Neuronal stem cell (in vitro differentiated cells): ENCODE measurements around the gene C11orf24.

Source experiments
- DNase-seq: peaks from one replicate; pipeline ENCODE4 v3.0.0-alpha.2; 2013; ENCODE audit warnings: low spot score
- H2AFZ ChIP-seq: one replicate; pipeline ENCODE4 v1.6.1; 2013; ENCODE audit warnings: mild to moderate bottlenecking, low read length, inconsistent platforms
- H2AK5ac ChIP-seq: 2 replicates; pipeline ENCODE4 v1.6.1; 2013; ENCODE audit warnings: low read depth, mild to moderate bottlenecking, inconsistent platforms, low read length, moderate library complexity, mixed read lengths
- H2BK120ac ChIP-seq: 2 replicates; pipeline ENCODE4 v1.6.1; 2013; ENCODE audit warnings: low read depth, mild to moderate bottlenecking, inconsistent platforms, low read length, moderate library complexity, mixed read lengths
- H2BK12ac ChIP-seq: one replicate; pipeline ENCODE4 v1.6.1; 2013; ENCODE audit warnings: low read length, inconsistent platforms
- H2BK15ac ChIP-seq: 2 replicates; pipeline ENCODE4 v1.6.1; 2013; ENCODE audit warnings: mild to moderate bottlenecking, low read length, inconsistent platforms, mixed read lengths
- H2BK5ac ChIP-seq: one replicate; pipeline ENCODE4 v1.6.1; 2013; ENCODE audit warnings: inconsistent platforms, mild to moderate bottlenecking, low read length, moderate library complexity
- H3K14ac ChIP-seq: one replicate; pipeline ENCODE4 v1.6.1; 2013; ENCODE audit warnings: low read length, inconsistent platforms
- H3K18ac ChIP-seq: 2 replicates; pipeline ENCODE4 v1.6.1; 2013; ENCODE audit warnings: low read length, inconsistent platforms
- H3K23ac ChIP-seq: 2 replicates; pipeline ENCODE4 v1.6.1; 2013; ENCODE audit warnings: low read depth, mild to moderate bottlenecking, mixed read lengths, low read length, inconsistent platforms; ENCODE audit not compliant: poor library complexity
- H3K27ac ChIP-seq: replicated peaks from 3 replicates; pipeline ENCODE4 v1.5.1; 2013; ENCODE audit warnings: low read length, inconsistent platforms
- H3K27me3 ChIP-seq, 3 experiments: 2 replicates each; pipeline ENCODE4 v1.6.1; 2013; ENCODE audit warnings: low read length in 3 of 3, mild to moderate bottlenecking in 2 of 3, inconsistent platforms in 1 of 3, low read depth in 1 of 3, mixed read lengths in 1 of 3, moderate library complexity in 1 of 3; ENCODE audit not compliant: control insufficient read depth in 3 of 3, insufficient read depth in 3 of 3
- H3K36me3 ChIP-seq, 2 donors: replicated peaks in 1 of 2; 2 replicates each; pipeline ENCODE4 v1.6.1; 2013; ENCODE audit warnings: low read length in 2 of 2; ENCODE audit not compliant: control insufficient read depth in 2 of 2, insufficient read depth in 2 of 2
- H3K4ac ChIP-seq: 2 replicates; pipeline ENCODE4 v1.6.1; 2013; ENCODE audit warnings: inconsistent platforms, mild to moderate bottlenecking, low read length, moderate library complexity
- H3K4me1 ChIP-seq, 2 donors: 1 replicate in 1 of 2; 2 replicates in 1 of 2; pipeline ENCODE4 v1.6.1; 2013; ENCODE audit warnings: low read length in 2 of 2, low read depth in 1 of 2; ENCODE audit not compliant: control insufficient read depth in 2 of 2, insufficient read depth in 1 of 2
- H3K4me2 ChIP-seq: one replicate; pipeline ENCODE4 v1.6.1; 2013; ENCODE audit warnings: mild to moderate bottlenecking, low read length, inconsistent platforms; ENCODE audit not compliant: insufficient read depth, poor library complexity, severe bottlenecking
- H3K4me3 ChIP-seq, 2 donors: 2 replicates each; pipeline ENCODE4 v1.5.1; 2013; ENCODE audit warnings: low read length in 2 of 2, mild to moderate bottlenecking in 2 of 2, inconsistent platforms in 1 of 2, moderate library complexity in 1 of 2
- H3K79me1 ChIP-seq: one replicate; pipeline ENCODE4 v1.6.1; 2013; ENCODE audit warnings: low read depth, mild to moderate bottlenecking, inconsistent platforms, low read length, moderate library complexity
- H3K9ac ChIP-seq: one replicate; pipeline ENCODE4 v1.6.1; 2013; ENCODE audit warnings: mild to moderate bottlenecking, low read depth, low read length, inconsistent platforms; ENCODE audit not compliant: poor library complexity
- H3K9me3 ChIP-seq, 2 donors: replicated peaks in 1 of 2; 2 replicates each; pipeline versions ENCODE3 to v1.6.1; 2013; ENCODE audit warnings: low read length in 2 of 2, mild to moderate bottlenecking in 2 of 2, inconsistent platforms in 1 of 2, low read depth in 1 of 2, mixed read lengths in 1 of 2, moderate library complexity in 1 of 2; ENCODE audit not compliant: control insufficient read depth in 2 of 2, insufficient read depth in 1 of 2
- H4K8ac ChIP-seq: one replicate; pipeline ENCODE4 v1.6.1; 2013; ENCODE audit warnings: low read depth, mild to moderate bottlenecking, inconsistent platforms, low read length, moderate library complexity
- H4K91ac ChIP-seq: one replicate; pipeline ENCODE4 v1.6.1; 2013; ENCODE audit warnings: low read length, low read depth, mild to moderate bottlenecking, inconsistent platforms; ENCODE audit not compliant: poor library complexity
- WGBS, 2 donors: extraction: QIAGEN DNeasy Blood & Tissue Kit; methylation state at CpG; one replicate each; pipeline ENCODE4 v1.1.7; 2013; ENCODE audit warnings: missing lambda C conversion rate in 2 of 2, mixed read lengths in 1 of 2; ENCODE audit not compliant: insufficient read length in 2 of 2, insufficient replicate concordance in 1 of 2; ENCODE audit errors: extremely low coverage in 2 of 2; 5-methylcytosine and 5-hydroxymethylcytosine counted together

The C11orf24 gene

DNA sequence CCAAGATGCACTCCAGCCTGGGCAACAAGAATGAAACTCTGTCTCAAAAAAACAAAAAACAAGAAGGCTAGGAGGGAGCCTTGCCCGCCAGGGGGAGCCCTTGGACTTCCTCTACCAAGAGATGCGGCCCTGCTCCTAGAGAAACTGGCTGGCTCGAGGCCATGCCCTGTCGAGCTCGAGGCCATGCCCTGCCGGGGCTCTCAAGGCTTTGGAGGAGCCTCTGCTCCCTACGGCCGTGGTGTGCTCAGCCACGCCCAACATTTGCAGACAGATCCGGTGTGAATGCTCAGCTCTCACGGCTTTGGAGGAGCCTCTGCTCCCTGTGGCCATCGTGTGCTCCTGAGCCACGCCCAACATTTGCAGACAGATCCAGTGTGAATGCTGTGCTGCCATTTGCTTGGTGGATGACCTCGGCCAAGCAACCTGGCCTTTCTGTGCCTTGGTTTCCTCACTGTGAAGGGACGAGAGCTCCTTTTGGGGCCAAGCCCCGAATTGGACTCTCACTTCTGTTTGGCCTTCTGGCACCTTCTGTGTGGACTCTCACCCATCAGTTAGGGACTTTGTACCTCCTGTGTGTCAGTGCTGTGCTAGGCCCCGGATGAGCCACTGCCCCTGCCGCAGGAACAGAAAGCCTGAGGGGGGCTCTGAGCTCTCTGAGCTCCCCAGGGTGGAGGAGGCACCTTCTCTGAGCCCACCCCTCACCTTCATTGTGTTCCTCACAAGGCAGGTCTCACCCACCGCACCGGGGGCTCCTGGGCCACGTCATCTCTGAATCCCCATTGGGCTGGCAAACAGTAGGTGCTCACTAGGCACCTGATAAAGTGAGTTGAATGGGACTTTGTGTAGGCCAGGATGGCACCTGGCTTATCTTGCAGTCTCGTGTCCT is 14.1 kb downstream of the C11orf24 start:
- peak overlapping the region; percentile 74 for H4K8ac ChIP-seq
- H3K4me2 ChIP-seq: no peak overlapping the region
- H3K79me1 ChIP-seq: no peaks in the 10 kb centered on the region
- H2BK120ac ChIP-seq: no peak overlapping the region
- peak overlapping the region; percentile 59 for H4K91ac ChIP-seq
- H2BK15ac ChIP-seq: no peak overlapping the region
- no peak overlapping the region for H3K4me3 ChIP-seq
- H3K23ac ChIP-seq: peak overlapping the region; percentile 34
- peak overlapping the region; percentile 92 for H2AK5ac ChIP-seq
- peaks cover 8 to 10% of the 10 kb centered on the region in 2 donors for H3K4me1 ChIP-seq
- H3K9me3 ChIP-seq: peaks cover 0 to 3% of the 10 kb centered on the region in 2 donors
- peak overlapping the region; percentile 79 for H3K18ac ChIP-seq
- no peak overlapping the region for H3K27ac ChIP-seq
- H3K14ac ChIP-seq: peak overlapping the region; percentile 76
- peaks cover 0 to 6% (median 2%) of the 10 kb centered on the region in 3 experiments for H3K27me3 ChIP-seq
- H2BK12ac ChIP-seq: peak overlapping the region; percentile 51
- peaks cover 21 to 24% of the 10 kb centered on the region in 2 donors for H3K36me3 ChIP-seq
- H2AFZ ChIP-seq: peak overlapping the region; percentile 91
- DNase-seq: peak; percentile 84
- no peak overlapping the region for H2BK5ac ChIP-seq
- peak overlapping the region; percentile 87 for H3K4ac ChIP-seq
- WGBS, 2 donors: no CpG with 5 or more reads among the region's 22 CpGs
- no peak overlapping the region for H3K9ac ChIP-seq

DNA sequence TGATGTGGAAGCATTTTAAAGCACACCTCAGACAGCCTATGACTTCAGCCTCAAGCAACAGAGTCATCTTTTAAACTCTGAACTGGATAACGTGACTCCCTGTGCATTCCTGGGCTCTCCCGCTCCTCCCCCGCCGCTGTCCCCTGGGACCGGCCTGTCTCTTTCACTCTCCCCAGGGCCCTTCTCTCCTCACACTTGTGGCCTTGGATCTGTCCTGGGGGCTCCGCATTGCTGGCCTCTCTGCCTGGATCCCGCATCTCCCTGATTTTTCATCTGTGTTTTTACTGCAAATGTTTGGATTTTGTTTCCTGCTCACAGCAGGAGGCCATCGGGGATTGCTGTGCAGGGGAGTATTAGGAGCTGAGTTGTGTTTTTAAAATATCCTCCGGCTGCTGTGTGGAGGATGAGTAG is 15.4 kb downstream of the C11orf24 start:
- Histone ChIP-seq H2AFZ (peak overlapping the region; percentile 91), H4K91ac (no peak overlapping the region), H3K4me3 (no peak overlapping the region), H3K23ac (no peak overlapping the region), H4K8ac (no peak overlapping the region), H2BK5ac (no peak overlapping the region), H3K9me3 (peaks cover 2 to 3% of the 10 kb centered on the region in 2 donors), H3K79me1 (no peaks in the 10 kb centered on the region), H3K14ac (no peak overlapping the region), H3K9ac (peak overlapping the region; percentile 30), H3K4ac (no peak overlapping the region), H3K4me2 (no peak overlapping the region), H3K18ac (peak overlapping the region; percentile 52), H3K36me3 (peaks cover 9 to 10% of the 10 kb centered on the region in 2 donors), H2BK15ac (no peak overlapping the region), H2BK120ac (peak overlapping the region; percentile 19), H3K27me3 (peaks cover 0 to 8% (median 2%) of the 10 kb centered on the region in 3 experiments), H3K4me1 (peaks cover 8 to 10% of the 10 kb centered on the region in 2 donors), H2AK5ac (no peak overlapping the region), H2BK12ac (no peak overlapping the region), H3K27ac (no peak overlapping the region)
- no peak for DNase-seq
- no CpG with 5 or more reads among the region's 9 CpGs for WGBS, 2 donors

DNA sequence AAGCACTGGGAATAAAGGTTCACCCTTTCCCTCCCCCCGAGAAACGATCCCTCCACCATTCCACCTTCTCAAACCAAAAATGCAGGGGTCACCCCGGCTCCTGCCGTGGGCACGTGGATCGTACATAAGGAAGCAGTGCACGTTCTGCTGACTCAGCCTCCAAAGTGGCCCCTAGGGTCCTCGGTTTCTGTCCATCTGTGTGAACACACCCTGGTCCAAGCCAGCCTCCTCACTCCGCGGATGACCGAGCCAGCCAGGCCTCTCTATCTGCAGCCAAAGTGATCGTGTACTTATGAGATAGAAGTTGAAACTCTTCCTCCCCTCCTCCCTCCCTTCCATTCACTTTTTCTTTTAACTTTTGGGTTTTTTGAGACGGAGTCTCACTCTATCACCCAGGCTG is 16.2 kb downstream of the C11orf24 start:
- no peak for DNase-seq
- H3K36me3 ChIP-seq: peaks cover 2 to 4% of the 10 kb centered on the region in 2 donors

DNA sequence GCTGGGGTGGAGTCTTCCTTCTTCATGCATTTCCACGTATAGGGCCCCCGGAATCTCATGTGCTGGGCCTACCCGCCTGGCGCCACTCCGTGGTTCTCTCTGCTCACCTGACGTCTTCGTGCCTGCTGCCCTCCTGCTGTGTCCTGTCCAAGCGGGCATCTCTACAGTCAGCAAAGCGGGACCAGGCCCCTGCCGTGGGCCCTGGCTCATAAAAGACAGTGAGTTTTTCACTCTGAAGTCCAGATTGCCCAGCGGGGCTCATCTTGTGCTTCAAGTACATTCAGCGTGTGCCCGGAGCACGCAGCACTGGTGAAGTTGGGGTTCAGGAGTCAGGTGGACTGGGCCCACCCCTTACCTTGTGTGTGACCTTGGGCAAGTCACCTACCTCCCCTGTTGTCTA is 17.4 kb downstream of the C11orf24 start:
- no peak for DNase-seq
- Histone ChIP-seq H2BK120ac (peak overlapping the region; percentile 67), H3K9ac (no peak overlapping the region), H3K27me3 (peaks cover 0 to 8% (median 2%) of the 10 kb centered on the region in 3 experiments), H2BK12ac (no peak overlapping the region), H3K4me3 (no peak overlapping the region), H3K27ac (no peak overlapping the region), H4K91ac (no peak overlapping the region), H4K8ac (no peak overlapping the region), H3K36me3 (no peaks in the 10 kb centered on the region), H3K9me3 (peaks cover 2 to 3% of the 10 kb centered on the region in 2 donors), H3K14ac (peak overlapping the region; percentile 49), H2AFZ (no peak overlapping the region), H3K4ac (no peak overlapping the region), H3K79me1 (no peaks in the 10 kb centered on the region), H3K18ac (no peak overlapping the region), H2BK5ac (no peak overlapping the region), H3K4me1 (peaks cover 8 to 10% of the 10 kb centered on the region in 2 donors), H2AK5ac (peak overlapping the region; percentile 32), H3K23ac (no peak overlapping the region), H2BK15ac (no peak overlapping the region), H3K4me2 (no peak overlapping the region)
- no CpG with 5 or more reads among the region's 14 CpGs for WGBS, 2 donors

More for the DNA sequence above, 16.2 kb downstream of the C11orf24 start:
- no peak overlapping the region for H2BK120ac ChIP-seq
- no peak overlapping the region for H2BK15ac ChIP-seq
- H3K79me1 ChIP-seq: no peaks in the 10 kb centered on the region
- H2AK5ac ChIP-seq: no peak overlapping the region
- no peak overlapping the region for H3K4me2 ChIP-seq
- H3K4ac ChIP-seq: no peak overlapping the region
- no peak overlapping the region for H4K91ac ChIP-seq
- peaks cover 0 to 8% (median 2%) of the 10 kb centered on the region in 3 experiments for H3K27me3 ChIP-seq
- H3K18ac ChIP-seq: no peak overlapping the region
- H3K4me1 ChIP-seq: peaks cover 8 to 10% of the 10 kb centered on the region in 2 donors
- H3K9ac ChIP-seq: peak overlapping the region; percentile 0
- peaks cover 2 to 3% of the 10 kb centered on the region in 2 donors for H3K9me3 ChIP-seq
- no CpG with 5 or more reads among the region's 13 CpGs for WGBS, 2 donors
- H2AFZ ChIP-seq: no peak overlapping the region
- H3K14ac ChIP-seq: no peak overlapping the region
- H4K8ac ChIP-seq: no peak overlapping the region
- H3K4me3 ChIP-seq: no peak overlapping the region
- no peak overlapping the region for H2BK12ac ChIP-seq
- H3K27ac ChIP-seq: no peak overlapping the region
- H2BK5ac ChIP-seq: no peak overlapping the region
- no peak overlapping the region for H3K23ac ChIP-seq
